Dermis blood vessel endothelial cell (primary cell): Measurements from ENCODE around the gene KRT72. TPM values are rescaled to one million over a fixed set of nuclear protein-coding genes. Genes with fewer than 3 reads are reported as not detected.

Experiments
- DNase-seq: peaks from one replicate; pipeline ENCODE4 v3.0.0; 2010
- total RNA-seq: library from RNA; depleted of rRNA; stranded (reverse); fragments of >200 nt; gene quantifications from 2 replicates; pipeline ENCODE4 v1.2.3, GENCODE V29; 2014

The KRT72 gene
- total RNA-seq, 1 donor from 2014 or later = not detected

DNA sequence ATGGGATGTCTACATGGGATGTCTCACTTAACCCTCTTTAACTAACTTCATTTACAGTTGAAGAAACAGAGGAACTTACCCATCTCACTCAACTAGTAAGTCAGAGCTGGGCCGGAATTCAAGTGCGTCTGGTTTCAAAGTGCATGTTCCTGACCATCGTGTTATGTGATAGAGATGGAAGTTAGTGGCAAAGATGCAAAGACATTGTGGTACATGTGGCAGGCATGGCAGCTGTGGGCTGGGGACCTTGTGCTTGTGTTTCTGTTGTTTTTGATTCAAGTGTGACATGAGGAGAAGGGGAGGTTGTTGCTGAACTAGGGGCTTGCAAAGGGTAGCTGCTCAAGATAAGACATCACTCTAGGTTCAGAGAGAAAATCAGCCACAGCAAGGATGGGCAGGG lies 25.3 kb downstream of the KRT72 start:
- no peak for DNase-seq

DNA sequence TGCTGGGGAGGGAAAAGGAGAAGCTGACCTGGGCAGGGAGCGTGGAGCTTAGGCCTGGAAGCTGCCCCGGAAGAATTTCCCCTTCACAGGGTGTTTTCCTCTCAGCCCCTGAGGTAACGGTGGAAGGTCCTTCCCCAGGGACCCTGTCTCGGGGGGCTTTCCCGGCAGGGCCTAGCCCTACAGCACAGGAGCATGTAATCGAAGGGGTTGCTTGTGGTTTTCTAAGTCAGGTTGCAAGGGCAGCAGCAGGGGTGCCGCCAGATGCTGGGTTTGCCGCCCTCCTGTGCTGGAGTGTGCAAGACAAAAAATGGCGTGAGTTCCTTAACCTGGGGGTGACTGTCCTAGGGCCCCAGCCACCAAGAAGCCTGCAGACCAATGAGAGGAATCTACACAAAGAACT lies 26.0 kb downstream of the KRT72 start:
- no peak for DNase-seq

DNA sequence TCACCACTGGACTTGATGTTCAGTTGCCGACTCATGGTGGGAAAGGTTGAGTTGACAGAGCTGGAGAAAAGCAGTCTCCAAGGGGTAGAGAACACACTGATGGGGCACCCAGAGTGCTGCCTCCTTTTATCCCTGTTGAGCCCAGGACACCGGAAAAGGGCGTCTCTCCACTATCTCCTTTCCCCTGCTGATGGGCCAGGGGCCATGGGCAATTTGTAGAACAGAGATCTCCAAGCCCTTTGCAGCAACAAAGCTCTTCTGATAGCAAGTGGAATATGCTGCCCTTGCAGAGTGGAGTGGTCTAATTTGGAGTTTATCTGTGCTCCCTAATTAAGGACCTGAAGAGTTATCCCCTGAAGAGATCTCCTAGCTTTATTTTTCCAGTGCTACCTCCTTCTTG lies 27.5 kb downstream of the KRT72 start, which contains the start of gene KRT74:
Gene KRT74 (minus strand): TSS at position 101 of the 400 bp plus-strand sequence. CDS start 66 bp downstream, at position 35.
- no peak for DNase-seq

DNA sequence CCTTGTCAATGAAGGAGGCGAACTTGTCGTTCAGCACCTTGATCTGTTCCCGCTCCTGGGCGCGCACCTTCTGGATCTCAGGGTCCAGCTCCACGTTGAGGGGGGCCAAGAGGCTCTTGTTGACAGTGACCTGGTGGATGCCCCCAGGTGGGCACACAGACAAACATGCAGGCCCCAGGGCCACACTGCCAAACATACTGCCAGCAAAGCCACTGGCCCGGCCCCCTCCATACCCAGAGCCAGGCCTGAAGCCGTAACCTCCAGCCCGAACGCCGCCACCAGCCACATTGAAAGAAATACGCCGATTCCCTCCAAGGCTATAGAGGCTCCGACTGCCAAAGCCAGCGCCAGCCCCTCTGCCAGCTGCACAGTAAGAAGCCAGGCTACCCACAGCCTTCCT lies 28.0 kb downstream of the KRT72 start:
- no peak for DNase-seq

DNA sequence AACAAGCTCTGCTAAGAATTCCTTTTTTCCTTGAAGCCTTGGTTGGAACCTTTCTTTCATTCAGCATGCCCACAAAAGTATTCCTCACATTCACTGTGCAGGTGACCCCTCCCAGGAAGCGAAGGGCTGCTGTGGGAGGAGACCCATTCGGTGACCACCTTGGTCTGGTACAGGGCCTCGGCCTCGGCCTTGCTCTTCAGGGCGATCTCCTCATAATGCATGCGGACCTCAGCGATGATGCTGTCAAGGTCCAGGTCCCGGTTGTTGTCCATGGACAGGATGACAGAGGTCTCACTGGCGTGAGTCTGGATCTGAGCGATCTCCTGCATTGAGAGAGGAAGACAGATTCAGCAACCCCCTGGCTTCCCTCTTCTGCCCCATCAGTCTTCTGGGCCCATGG lies 30.8 kb downstream of the KRT72 start:
- DNase-seq = no peak

DNA sequence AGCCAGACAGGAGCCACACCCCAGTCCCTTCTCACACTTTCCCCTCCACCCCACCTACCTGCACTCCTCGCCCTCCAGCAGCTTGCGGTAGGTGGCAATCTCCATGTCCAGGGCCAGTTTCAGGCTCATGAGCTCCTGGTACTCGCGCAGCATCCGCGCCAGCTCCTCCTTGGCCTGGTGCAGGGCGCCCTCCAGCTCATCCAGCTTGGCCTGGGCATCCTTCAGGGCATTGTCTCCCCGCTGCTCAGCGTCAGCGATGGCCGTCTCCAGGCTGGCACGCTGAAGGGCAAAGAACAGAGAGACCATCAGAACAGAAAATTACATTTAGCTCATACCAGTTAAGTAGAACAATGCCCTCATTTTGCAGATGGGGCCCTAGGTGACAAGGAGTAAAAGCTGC lies 33.2 kb downstream of the KRT72 start:
- no peak for DNase-seq

DNA sequence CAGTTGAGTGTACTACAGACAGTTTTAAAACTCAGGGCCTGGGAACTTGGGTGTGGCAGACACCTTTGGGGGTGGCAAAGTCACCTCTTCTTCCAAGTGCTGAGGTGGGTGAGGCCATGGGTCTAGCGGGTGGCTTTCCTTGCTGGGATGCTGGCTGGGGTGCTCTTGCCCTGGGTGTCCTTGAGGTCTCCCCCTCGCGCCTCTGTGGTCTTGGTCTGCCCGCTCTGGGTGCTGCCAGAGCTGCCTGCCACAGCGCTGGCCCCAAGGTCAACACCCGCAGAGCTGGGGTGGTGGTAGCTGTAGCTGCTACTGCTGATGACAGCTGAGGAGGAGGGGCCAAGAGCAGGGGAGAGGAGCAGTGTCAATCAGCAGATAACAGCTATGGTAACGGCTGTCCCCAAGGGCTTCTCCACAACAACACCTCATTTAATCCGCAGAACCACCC lies 34.4 kb downstream of the KRT72 start:
- DNase-seq = no peak

DNA sequence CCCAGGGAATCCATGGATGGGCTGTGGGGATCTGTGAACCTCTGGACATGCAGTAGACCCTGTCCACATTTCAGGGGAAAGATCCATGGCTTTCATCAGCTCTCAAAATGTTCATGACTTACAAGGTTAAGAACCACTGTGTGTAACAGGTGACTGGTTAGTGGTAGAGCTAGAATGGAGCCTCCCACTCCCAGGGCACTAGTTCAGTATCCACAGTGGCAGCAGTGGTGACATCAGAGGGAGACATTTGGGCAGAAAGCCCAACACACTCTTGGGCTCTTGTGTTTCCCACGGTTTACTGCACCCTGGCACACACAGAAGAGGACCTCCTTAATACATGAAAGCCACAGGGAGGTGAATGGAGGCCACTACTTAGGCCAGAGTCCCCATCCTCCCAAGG lies 36.7 kb downstream of the KRT72 start:
- no peak for DNase-seq

DNA sequence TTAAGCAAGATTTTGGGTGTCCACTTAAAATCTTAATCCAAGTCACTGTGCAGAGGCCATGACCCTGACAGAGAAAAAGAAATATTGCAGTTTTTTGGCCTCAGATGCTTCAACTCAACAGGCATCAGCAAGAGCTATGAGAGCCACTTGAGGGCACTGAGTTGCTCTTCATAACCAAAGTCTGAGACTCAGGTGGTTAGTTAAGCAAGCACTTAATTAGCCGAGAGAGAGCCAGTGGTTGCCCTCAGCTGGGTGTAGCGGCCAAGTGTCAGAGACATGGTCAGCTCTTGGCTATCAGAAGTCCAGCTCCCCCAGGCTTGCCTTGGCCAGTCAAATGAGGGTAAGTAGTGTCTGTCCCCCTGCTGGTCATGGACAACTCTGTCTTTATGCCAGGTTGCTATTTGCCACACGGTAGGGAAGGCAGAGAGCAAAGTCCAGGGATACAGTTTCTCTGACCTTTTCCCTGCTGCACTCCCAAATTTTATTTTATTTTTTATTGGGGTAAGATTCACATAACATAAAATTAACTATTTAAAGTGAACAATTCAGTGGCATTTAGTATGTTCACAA lies 39.3 kb downstream of the KRT72 start:
- DNase-seq = peak; percentile 21

DNA sequence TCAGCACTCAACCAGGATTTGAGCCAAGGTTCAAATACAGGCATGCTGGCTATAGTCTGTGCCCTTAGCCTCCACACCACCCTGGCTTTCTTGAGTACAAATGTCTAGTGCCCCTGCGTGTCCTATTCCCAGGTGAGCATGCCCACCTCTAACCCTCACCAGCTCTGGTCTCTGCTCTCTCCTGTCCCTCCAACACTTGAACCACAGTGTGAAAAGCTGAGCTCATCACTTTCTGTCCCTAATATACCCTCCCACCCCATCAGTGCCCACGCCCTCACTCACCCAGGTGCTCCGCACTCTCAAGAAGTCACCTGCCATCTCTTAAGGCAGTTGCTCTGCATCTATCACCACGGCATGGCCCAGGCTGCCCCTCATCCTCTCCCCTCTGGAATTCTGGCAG lies 41.3 kb downstream of the KRT72 start:
- DNase-seq = no peak

DNA sequence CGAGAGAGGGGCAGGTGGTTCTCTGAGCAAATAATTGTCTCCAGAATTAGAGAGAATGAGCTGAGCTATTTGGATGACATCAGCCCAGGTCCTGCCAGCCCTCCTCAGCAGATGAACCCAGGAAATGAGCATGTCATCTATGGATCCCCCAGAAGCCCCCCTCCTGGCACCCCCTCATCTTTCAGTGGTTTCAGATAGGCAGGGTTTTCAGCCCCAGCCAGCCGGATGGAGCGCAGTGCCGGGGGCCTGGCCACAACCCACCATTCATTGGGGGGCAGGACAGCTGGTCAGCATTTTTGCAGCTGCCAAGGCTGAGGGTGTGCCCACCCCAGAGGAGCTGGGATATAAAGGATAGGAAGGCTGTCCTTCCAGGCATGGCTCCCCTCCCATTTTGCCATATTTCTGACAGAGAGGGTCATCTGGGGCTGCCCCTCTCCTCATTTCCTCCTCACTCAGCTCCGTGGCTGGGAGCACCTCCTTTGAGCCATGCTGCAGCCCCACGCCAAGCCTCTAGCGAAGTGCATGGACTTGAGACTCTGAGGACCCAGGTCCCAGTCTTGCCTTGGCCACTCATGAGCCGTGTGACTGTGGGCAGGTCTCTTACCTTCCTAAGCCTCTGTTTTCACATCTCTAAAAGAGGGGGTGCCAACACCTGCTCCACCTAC lies 42.4 kb downstream of the KRT72 start:
- no peak for DNase-seq

DNA sequence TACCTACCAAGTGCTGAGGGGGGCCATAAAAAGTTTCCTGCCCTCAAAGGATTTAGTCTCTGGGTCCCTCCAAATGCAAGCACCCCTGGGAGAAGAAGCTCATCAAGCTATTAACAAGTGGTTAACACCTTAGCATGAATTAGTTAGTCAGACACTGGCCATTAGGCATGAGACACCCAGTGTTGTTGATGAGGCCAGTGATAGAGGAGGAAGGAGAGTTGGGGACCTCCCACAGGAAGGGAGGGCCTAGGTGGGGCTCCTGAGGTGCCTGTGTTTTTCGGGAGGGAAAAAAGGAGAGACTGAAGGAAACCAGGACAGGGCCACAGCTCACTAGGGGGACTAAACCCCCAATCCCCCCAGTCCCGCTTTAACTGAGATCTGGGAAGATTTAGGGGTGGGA lies 43.8 kb downstream of the KRT72 start:
- no peak for DNase-seq

DNA sequence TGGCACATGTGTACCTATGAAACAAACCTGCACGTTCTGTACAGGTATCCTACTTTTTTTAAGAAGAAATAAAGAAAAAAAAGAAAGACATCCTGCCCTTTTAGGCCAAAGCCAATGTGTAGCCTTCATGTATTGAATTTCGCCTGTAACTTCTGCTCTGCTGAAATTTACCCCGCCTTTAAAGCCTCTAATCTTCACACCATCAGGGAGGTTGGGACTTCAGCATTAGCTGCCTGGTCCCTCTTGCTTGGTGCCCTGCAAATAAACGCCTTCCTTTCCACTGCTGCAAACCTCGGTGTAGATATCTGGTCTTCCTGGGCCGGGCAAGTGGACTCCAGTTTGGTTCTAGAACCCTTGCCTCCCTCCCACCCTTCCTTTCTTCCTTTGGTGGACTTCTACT lies 45.7 kb downstream of the KRT72 start:
- DNase-seq = no peak

DNA sequence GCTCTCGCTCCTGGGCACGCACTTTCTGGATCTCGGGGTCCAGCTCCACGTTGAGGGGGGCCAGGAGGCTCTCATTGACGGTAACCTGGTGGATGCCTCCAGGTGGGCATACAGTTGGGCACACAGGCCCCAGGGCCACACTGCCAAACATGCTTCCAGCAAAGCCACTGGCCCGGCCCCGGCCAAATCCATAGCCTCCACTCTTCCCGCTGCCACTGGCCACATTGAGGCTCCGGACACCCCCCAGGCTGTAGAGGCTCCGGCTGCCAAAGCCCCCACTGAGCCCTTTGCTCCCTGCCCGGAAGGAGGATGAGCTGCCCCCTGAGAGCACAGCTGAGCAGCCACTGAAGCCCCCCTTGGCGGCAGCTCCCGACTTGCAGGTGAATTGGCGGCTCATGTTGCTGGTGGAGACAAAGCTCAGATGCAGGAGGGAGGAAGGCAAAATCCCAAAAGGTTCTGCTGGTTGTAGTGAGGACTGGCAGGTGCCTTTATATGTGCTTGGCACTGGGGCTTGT lies 48.5 kb downstream of the KRT72 start, which contains the start of gene KRT71:
Gene KRT71 (minus strand): TSS at position 465 of the 515 bp plus-strand sequence. CDS start 68 bp downstream, at position 397.
- DNase-seq = no peak

DNA sequence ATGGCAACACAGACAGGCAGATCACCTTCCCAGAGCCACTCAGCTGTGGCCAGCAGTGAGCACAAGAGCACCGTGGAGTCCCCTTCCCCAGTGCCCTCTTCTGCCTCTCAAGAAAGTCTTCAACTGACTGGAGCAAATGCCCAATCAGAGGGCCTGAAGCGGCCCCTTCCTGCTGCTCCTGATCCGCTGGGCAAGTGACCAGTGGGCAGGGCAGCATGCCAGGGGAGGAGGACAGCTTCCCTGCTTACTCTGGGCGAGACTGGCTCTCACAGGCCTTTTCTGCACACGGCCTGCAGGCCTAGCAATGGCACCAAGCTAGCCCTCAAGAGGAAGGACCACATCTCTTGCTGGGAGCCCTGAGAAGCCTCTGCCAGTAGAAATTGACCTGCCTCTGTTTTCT lies 49.2 kb downstream of the KRT72 start:
- no peak for DNase-seq

DNA sequence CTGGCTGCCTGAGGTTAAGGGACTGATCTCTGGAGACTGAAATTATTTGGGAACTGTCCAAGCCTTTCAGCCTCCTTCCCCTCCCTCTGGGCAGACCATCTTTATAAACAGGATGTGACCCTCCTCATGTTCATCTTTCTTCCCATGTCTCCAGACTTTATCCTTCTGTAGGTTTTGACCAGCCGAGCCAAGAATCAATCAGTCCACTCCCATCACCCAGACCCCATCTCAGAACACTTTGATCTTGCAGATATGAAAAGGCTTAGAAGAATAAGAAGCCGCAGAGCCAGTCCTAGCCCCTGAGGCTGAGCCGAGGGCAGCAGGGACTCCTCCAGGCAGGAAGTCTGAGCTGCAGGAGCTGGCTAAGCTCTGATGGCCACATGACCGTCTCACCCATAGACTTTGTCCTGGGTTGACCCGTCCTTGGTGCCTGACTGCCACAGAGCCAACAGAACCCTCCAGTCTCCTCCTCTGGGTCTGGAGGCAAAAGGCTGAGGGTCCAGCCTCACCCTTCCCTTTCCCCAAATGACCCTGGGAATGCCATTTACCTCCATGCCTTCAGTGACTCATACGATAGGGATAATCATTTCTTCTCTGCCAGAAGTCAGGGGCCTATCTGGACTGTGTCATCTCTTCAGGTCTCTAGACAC lies 49.9 kb downstream of the KRT72 start:
- no peak for DNase-seq

DNA sequence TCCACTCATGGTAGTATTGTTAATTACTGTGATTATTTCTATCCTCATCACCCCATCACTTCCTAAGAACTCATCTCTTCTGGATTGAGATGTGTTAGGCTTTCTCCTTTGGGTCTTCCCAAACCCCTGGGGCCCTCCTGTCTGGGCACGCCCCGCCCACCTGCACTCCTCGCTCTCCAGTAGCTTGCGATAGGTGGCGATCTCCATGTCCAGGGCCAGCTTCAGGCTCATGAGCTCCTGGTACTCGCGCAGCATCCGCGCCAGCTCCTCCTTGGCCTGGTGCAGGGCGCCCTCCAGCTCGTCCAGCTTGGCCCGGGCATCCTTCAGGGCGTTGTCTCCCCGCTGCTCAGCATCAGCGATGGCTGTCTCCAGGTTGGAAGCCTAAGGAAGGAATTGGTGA lies 55.1 kb downstream of the KRT72 start:
- no peak for DNase-seq

DNA sequence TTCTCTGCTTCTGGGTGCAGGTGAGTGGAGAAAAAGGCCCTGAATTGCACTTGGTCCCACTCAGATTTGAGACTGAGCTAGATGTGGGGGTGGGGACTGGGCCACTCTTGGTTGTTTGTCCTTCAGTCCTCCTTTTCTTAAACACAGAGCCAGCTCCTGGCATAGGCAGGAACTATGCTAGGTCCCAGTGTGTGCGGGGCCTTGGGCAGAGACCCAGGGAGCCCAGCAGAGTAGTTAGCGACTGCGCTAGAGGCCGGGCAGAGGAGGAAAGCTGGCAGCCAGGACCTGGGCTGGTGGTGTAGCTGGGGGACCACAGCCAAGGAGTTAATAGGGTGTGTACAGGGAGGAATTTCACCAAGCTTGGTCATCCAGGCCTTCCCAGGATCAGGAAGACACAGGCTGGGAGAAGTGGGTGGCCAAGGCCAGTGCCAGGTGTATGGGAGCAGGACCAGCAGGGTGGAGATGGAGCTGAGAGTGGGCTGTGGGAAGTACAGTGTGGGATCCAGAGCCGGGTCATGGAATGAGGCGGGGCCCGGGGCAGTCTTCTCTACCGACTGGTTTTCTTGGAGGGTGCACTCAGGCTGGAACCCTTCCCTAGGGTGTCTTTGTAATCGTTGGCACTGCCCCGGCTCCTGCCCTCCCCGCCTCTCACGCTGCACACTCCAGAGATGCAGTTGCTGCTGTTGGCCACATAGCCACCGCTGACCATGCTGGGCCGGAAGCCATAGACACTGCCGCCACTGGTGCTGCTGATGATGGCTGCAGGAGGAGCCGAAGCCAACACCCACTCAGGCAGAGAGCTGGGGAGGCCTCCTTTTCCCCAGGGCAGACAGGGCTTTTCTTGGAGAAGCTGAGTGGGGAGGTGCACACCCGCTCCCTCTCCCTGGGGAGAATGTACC lies 57.0 kb downstream of the KRT72 start:
- DNase-seq = no peak

DNA sequence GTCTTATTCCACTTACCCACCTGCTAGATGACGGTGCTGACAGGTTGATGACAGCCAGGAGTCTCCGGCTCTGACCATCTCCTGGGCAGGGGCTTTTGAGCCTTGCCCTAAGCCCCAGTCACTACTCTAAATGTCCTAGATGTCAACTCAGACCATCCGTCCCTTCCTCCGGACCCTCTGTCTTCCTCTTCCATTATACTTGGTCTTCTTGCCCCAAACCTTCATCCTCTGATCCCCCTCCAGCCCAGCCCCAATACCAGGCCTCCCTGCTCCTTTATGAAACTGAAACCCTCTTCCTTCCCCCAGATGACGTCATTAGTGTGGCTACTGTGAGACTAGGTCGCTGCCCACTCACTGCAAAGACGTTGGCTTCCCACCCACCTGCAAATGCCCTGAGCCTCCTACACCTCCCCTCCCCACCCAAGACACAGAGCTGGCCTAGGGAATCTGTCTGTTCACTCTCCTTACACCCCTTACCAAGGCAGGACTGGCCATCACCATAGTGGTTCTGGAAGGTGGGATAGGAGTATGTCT lies 58.4 kb downstream of the KRT72 start:
- no peak for DNase-seq

DNA sequence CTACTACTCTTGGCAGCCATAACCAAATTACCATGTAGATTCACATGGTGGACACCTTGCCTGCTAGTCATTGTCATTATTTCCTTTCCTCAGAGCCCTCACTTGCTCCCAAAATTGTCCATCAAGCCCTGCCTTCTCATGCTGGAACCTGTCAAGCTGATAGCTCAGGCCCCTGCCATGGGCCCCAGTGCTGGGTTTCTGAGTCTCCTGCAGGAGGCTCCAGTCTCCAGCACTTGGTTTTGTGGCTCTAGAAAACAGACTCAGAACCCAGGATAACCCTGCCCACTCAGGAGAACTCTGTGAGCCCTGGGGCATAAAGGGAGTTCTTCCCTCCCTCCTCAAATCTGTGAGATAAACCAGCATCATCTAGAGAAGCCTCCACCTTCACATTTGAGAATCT lies 59.1 kb downstream of the KRT72 start:
- no peak for DNase-seq

DNA sequence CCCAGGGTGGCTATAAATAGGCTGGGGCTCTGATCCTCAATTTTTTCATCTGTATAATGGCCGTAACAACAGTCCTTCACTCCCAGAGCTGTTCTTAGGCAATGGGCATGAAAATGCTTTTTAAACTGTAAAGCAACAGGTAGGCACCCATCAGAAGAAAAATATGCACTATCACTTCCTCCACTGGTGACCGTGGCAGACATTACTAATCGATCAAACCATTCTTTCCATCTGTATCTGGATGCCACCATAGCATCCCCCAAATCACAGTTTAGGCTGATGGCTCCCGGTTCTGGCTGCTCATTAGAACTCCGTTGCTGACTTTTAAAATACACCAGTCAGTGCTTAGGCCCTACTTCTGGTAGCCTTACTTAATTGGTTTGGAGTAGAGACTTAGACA lies 59.6 kb downstream of the KRT72 start:
- no peak for DNase-seq

DNA sequence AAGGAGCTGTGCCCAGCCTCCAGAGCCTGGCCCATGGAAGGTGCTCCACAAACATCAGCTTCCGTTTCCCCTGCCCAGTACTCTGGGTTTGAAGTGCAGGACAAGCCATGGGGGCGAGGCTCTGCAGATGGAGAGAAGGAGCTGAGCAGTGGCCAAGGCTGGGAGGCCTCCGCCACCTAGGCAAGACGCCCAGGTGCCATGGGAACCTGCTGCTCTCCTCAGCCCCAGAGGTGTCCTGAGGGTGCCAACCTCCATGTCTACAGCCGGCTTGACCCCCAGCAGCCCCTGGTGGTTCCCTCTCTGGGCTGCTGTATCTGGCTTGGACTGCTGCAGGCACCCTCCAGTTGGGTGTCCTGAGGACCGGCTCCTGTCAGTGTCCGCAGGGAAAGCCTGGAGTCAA lies 60.7 kb downstream of the KRT72 start:
- DNase-seq = no peak

DNA sequence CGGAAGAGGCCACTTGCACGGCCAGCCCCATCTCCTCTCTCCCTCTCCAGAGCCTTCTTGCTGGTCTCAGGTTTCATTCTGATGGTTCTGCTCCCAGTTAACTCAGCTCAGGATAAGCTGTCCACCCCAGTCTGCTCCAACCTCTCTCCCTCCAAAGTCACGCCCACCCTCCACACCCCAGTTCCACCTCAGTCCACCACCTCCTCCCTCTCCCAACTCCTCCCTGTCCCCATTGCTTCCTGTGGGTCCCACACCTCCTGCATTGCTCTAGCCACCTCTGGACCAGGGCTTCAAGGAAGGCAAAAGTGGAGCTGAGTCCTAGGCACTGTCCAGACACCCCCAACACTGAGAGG lies 61.5 kb downstream of the KRT72 start:
- no peak for DNase-seq
